Testis (tissue), 2 donors: Measurements from ENCODE around the gene PDE6G.

ENCODE experiments used
- CTCF ChIP-seq, 3 experiments: fragments of 450-650 bp in 2 of 3; fragments of 200-600 bp in 1 of 3; sonication (generic) in 1 of 3; IDR thresholded peaks; one replicate each; pipeline ENCODE4 v1.5.1; 2016 to 2019; ENCODE audit warnings: antibody characterized with exemption in 3 of 3, mild to moderate bottlenecking in 2 of 3, moderate library complexity in 1 of 3
- POLR2A ChIP-seq: fragments of 450-650 bp; IDR thresholded peaks from one replicate; pipeline ENCODE4 v1.6.1; 2017; ENCODE audit warnings: antibody characterized with exemption, mild to moderate bottlenecking, moderate library complexity

- TF ChIP-seq CTCF (IDR thresholded peaks at IDR 0.05) (no peak), POLR2A (no peak)
These were observed 32.3 kb upstream of the PDE6G start for GRCh38 chr17:81688616-81689015.
